IMR-90 (cell line): ENCODE results near the gene ADGRV1. TPM values are rescaled to one million over a fixed set of nuclear protein-coding genes. Genes with fewer than 3 reads are reported as not detected.

Experiments used
- ATAC-seq: fragments of 200-7000 bp; cut with Tn5 transposase; 2 replicates; pipeline ENCODE4 v1.9.1; 2020; ENCODE audit warnings: low read depth, mild to moderate bottlenecking, moderate library complexity
- BruUV-seq: library from RNA; stranded (reverse); fragments of 400-500 nt; replicated peaks from 2 replicates; lab custom pipeline; 2021; lab: Mats Ljungman, UMichigan
- CTCF ChIA-PET: fragments of 300-600 bp; formaldehyde crosslinking; extraction: SDS; loops from one replicate; lab custom pipeline; 2021; ENCODE audit warnings: antibody characterized with exemption; lab: Yijun Ruan, JAX
- POLR2A ChIA-PET: fragments of 300-600 bp; sonication (Branson Sonifier 250); formaldehyde crosslinking; loops from one replicate; lab custom pipeline; 2022; ENCODE audit warnings: antibody characterized with exemption; ENCODE audit not compliant: unreplicated experiment; lab: Charles Lee
- DNase-seq: peaks from one replicate; pipeline ENCODE4 v3.0.0; 2013
- H2AFZ ChIP-seq: replicated peaks from 2 replicates; pipeline ENCODE3; 2013; ENCODE audit warnings: low read length, mild to moderate bottlenecking; ENCODE audit not compliant: poor library complexity
- H2AK5ac ChIP-seq: 2 replicates; pipeline ENCODE4 v1.6.1; 2013; ENCODE audit warnings: low read depth, low read length, inconsistent platforms
- H2AK9ac ChIP-seq: replicated peaks from 2 replicates; pipeline ENCODE3; 2013; ENCODE audit warnings: mild to moderate bottlenecking, low read depth, low read length, moderate library complexity; ENCODE audit not compliant: poor library complexity
- H2BK120ac ChIP-seq: 2 replicates; pipeline ENCODE4 v1.6.1; 2013; ENCODE audit warnings: low read depth, low read length, inconsistent platforms
- H2BK15ac ChIP-seq: 3 replicates; pipeline ENCODE4 v1.6.1; 2013; ENCODE audit warnings: low read depth, low read length, inconsistent platforms
- H2BK20ac ChIP-seq: 2 replicates; pipeline ENCODE4 v1.6.1; 2013; ENCODE audit warnings: low read depth, mild to moderate bottlenecking, inconsistent platforms, low read length, moderate library complexity
- H2BK5ac ChIP-seq: 2 replicates; pipeline ENCODE4 v1.6.1; 2013; ENCODE audit warnings: mild to moderate bottlenecking, low read depth, low read length, inconsistent platforms; ENCODE audit not compliant: poor library complexity, severe bottlenecking
- H3K14ac ChIP-seq: replicated peaks from 2 replicates; pipeline ENCODE4 v1.6.1; 2013; ENCODE audit warnings: low read depth, low read length, inconsistent platforms
- H3K18ac ChIP-seq: 2 replicates; pipeline ENCODE4 v1.6.1; 2013; ENCODE audit warnings: low read depth, low read length, control low read depth
- H3K23ac ChIP-seq: 2 replicates; pipeline ENCODE4 v1.6.1; 2013; ENCODE audit warnings: low read depth, low read length, inconsistent platforms
- H3K27ac ChIP-seq: 2 replicates; pipeline ENCODE4 v1.5.1; 2013; ENCODE audit warnings: mild to moderate bottlenecking, control low read depth, low read length; ENCODE audit not compliant: insufficient read depth
- H3K27me3 ChIP-seq: 2 replicates; pipeline ENCODE4 v1.6.1; 2013; ENCODE audit warnings: low read length; ENCODE audit not compliant: control insufficient read depth, insufficient read depth
- H3K36me3 ChIP-seq: 2 replicates; pipeline ENCODE4 v1.6.1; 2013; ENCODE audit warnings: low read length, mixed read lengths; ENCODE audit not compliant: control insufficient read depth, insufficient read depth
- H3K4ac ChIP-seq: 2 replicates; pipeline ENCODE4 v1.6.1; 2013; ENCODE audit warnings: low read depth, low read length, inconsistent platforms
- H3K4me1 ChIP-seq: 2 replicates; pipeline ENCODE4 v1.6.1; 2013; ENCODE audit warnings: low read length, mixed read lengths; ENCODE audit not compliant: control insufficient read depth, insufficient read depth
- H3K4me2 ChIP-seq: 2 replicates; pipeline ENCODE4 v1.6.1; 2013; ENCODE audit warnings: low read depth, mild to moderate bottlenecking, control low read depth, low read length, moderate library complexity
- H3K4me3 ChIP-seq: 2 replicates; pipeline ENCODE4 v1.5.1; 2013; ENCODE audit warnings: low read depth, mild to moderate bottlenecking, control low read depth, low read length, moderate library complexity; ENCODE audit not compliant: insufficient read depth
- H3K56ac ChIP-seq: 2 replicates; pipeline ENCODE4 v1.6.1; 2013; ENCODE audit warnings: low read length, inconsistent platforms; ENCODE audit not compliant: insufficient read depth; ENCODE audit errors: extremely low read depth
- H3K79me1 ChIP-seq, 2 experiments: 2 replicates each; pipeline ENCODE4 v1.6.1; 2013; ENCODE audit warnings: low read length in 2 of 2, inconsistent platforms in 1 of 2, low read depth in 1 of 2
- H3K9ac ChIP-seq: 2 replicates; pipeline ENCODE4 v1.6.1; 2013; ENCODE audit warnings: low read depth, low read length, control low read depth
- H3K9me1 ChIP-seq: 2 replicates; pipeline ENCODE4 v1.6.1; 2013; ENCODE audit warnings: low read length, inconsistent platforms; ENCODE audit not compliant: insufficient read depth
- H3K9me3 ChIP-seq: 2 replicates; pipeline ENCODE4 v1.6.1; 2013; ENCODE audit warnings: low read length; ENCODE audit not compliant: control insufficient read depth, insufficient read depth
- H4K20me1 ChIP-seq: 2 replicates; pipeline ENCODE4 v1.6.1; 2013; ENCODE audit warnings: low read length, inconsistent platforms; ENCODE audit not compliant: insufficient read depth
- H4K5ac ChIP-seq: 2 replicates; pipeline ENCODE4 v1.6.1; 2013; ENCODE audit warnings: mild to moderate bottlenecking, low read depth, low read length, control low read depth
- H4K8ac ChIP-seq, 2 experiments: 2 replicates each; pipeline ENCODE4 v1.6.1; 2013; ENCODE audit warnings: low read depth in 2 of 2, low read length in 2 of 2, control low read depth in 1 of 2, inconsistent platforms in 1 of 2
- H4K91ac ChIP-seq: 2 replicates; pipeline ENCODE4 v1.6.1; 2013; ENCODE audit warnings: low read depth, low read length, inconsistent platforms; ENCODE audit not compliant: insufficient read depth
- RCOR1 ChIP-seq: IDR thresholded peaks from 2 replicates; pipeline ENCODE4 v1.6.1; 2012; ENCODE audit warnings: mild to moderate bottlenecking, low read length, improper control_type of control experiment; ENCODE audit not compliant: insufficient replicate concordance
- SMC3 ChIP-seq: fragments of 150-350 bp; IDR thresholded peaks from 2 replicates; pipeline ENCODE4 v1.6.1; 2016; ENCODE audit warnings: low read depth, mild to moderate bottlenecking, antibody characterized with exemption, low read length, moderate library complexity
- dilution Hi-C: fragments of 300-500 bp; cut with HindIII; formaldehyde crosslinking; loops from one replicate; pipeline ENCODE4 v1.14.3; 2018; ENCODE audit warnings: low sequenced_read_pairs; ENCODE audit not compliant: unreplicated experiment
- in situ Hi-C: fragments of 300-500 bp; cut with MboI; formaldehyde crosslinking; loops from 3 replicates; pipeline ENCODE4 v1.14.3; 2019; ENCODE audit warnings: low sequenced_read_pairs, inconsistent platforms, mixed read lengths
- intact Hi-C: fragments of 100-400 bp; cut with micrococcal nuclease; formaldehyde crosslinking; loops from 2 replicates; pipeline ENCODE4 v1.10.0; 2022
- polyA plus RNA-seq, 3 experiments: library from polyadenylated mRNA; depleted of rRNA; stranded (reverse); fragments of >200 nt; gene quantifications; 2 replicates each; pipeline ENCODE4 v1.2.3, GENCODE V29; 2012; ENCODE audit warnings: low replicate concordance in 1 of 3
- total RNA-seq: library from RNA; depleted of rRNA; stranded (reverse); fragments of >200 nt; gene quantifications from 2 replicates; pipeline ENCODE4 v1.2.3, GENCODE V29; 2012

ADGRV1 gene
- total and polyA plus RNA-seq, 2 of the 4 experiments (the other 2 are of a cell fraction): under 0.01 TPM; not detected in 1

DNA sequence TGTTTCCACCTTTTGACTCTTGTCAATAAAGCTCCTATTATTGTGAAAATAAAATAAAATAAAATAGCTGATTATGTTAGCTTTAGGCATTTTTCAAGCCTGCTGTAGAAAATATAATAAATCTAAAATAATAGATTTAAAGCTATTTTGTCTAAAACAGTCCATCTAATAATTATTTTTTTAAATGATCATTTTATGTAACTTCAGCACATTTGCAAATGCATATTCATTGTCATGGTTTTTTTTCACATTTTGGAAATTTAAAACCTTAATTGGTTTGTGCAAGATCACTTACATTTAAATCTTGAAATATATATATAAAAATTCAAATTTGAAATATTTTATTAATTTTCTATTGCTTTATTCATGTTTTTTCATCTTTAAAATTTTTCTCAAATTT lies 159.8 kb downstream of the ADGRV1 start:
- CTCF ChIA-PET: interaction anchor here (1.0 kb wide), 1 partner anchor 10 kb away, joined by 3 read pairs; no protein-coding TSS in a partner anchor
- H3K4me2 ChIP-seq: no peak overlapping the region
- no TSS peak for BruUV-seq

More for the DNA sequence above, 159.8 kb downstream of the ADGRV1 start:
- Histone ChIP-seq H4K5ac (no peak overlapping the region), H2BK15ac (no peak overlapping the region), H4K91ac (no peak overlapping the region), H3K56ac (no peak overlapping the region), H3K4ac (no peak overlapping the region), H3K4me3 (no peak overlapping the region), H3K36me3 (no peaks in the 10 kb centered on the region), H2AK9ac (no peak overlapping the region), H2BK20ac (no peak overlapping the region), H3K27ac (no peak overlapping the region), H2BK5ac (no peak overlapping the region), H3K14ac (no peak overlapping the region), H4K20me1 (no peaks in the 10 kb centered on the region), H3K23ac (no peak overlapping the region), H2BK120ac (no peak overlapping the region), H2AK5ac (no peak overlapping the region), H3K9me1 (no peaks in the 10 kb centered on the region), H4K8ac (no peak overlapping the region), H3K79me1 (no peaks in the 10 kb centered on the region), H3K18ac (no peak overlapping the region), H3K4me1 (no peaks in the 10 kb centered on the region), H2AFZ (no peak overlapping the region), H3K27me3 (no peaks in the 10 kb centered on the region), H3K9me3 (no peaks in the 10 kb centered on the region), H3K9ac (no peak overlapping the region)
- DNase-seq (no peak), ATAC-seq (no peak)
- intact Hi-C loops: no loop called here
- in situ Hi-C loops: no loop called here
- dilution Hi-C loops: no loop called here
- TF ChIP-seq RCOR1 (no peak), SMC3 (no peak)
- POLR2A ChIA-PET: no interaction called here
